NB4 (cell line): ENCODE data around the gene ENPP3.

Experiments used
- CTCF ChIP-seq: IDR thresholded peaks from one replicate; pipeline ENCODE4 v1.5.1; 2012; ENCODE audit warnings: low read depth, low read length
- POLR2A ChIP-seq: IDR thresholded peaks from 2 replicates; pipeline ENCODE4 v1.6.1; 2011; ENCODE audit warnings: mild to moderate bottlenecking; ENCODE audit not compliant: insufficient read length; ENCODE audit errors: extremely low read depth
- TF ChIP-seq, protein P1 (sequence below): IDR thresholded peaks from 2 replicates; pipeline ENCODE4 v1.6.1; 2011; ENCODE audit warnings: low read depth, low read length

DNA sequence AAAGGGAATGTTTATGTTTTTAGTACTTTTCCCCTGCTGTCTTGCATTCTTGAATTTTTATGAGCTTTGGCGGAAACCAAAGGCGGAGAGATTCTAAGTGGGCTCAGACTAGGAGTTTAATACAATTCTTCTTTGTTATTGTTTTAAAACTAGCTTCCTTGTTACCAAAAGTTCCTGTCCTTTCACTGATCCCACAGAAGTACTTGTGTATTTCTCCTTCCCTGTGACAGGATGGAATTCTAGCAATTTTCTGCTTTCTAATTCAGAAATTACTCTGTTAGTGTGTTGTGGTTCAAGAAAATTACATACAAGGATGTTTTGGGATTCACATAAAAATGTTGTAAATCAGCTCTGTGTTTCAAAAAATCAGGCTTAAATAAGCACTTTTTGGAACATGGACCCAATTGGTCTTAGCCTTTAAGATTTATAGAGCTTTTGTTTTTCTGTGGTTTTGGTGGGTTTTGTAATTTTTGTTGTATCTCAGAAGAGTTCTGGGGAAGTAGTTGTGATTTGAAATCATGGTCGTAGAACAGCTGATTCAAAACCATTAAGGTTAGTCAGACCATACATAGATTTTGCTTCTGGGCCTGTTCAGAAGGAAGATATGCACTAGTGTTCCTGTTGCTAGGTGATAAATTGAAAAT, 91.3 kb downstream of the ENPP3 start:
- TF ChIP-seq CTCF: no peak
- no peak for TF ChIP-seq POLR2A
- TF ChIP-seq, protein P1, sequence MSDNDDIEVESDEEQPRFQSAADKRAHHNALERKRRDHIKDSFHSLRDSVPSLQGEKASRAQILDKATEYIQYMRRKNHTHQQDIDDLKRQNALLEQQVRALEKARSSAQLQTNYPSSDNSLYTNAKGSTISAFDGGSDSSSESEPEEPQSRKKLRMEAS: no peak
